Epithelial cell of esophagus (primary cell): ENCODE measurements around the gene BMP3.

Source experiments
- DNase-seq: peaks from one replicate; pipeline ENCODE4 v3.0.0; 2010; ENCODE audit warnings: low read depth
- H3K4me3 ChIP-seq: 2 replicates; pipeline ENCODE4 v1.5.1; 2011; ENCODE audit warnings: mild to moderate bottlenecking, low read length, control low read depth
- TF ChIP-seq, protein P1 (sequence below): IDR thresholded peaks from 2 replicates; pipeline ENCODE4 v1.5.1; 2011; ENCODE audit warnings: low read depth, mild to moderate bottlenecking, low read length, control low read depth, inconsistent platforms; ENCODE audit not compliant: insufficient read depth; ENCODE audit errors: missing control alignments

Gene BMP3

GRCh38 chr4:81062001-81062400, 31.5 kb downstream of the BMP3 start:
- no peak for DNase-seq
- no peak overlapping the region for H3K4me3 ChIP-seq
- TF ChIP-seq, protein P1, sequence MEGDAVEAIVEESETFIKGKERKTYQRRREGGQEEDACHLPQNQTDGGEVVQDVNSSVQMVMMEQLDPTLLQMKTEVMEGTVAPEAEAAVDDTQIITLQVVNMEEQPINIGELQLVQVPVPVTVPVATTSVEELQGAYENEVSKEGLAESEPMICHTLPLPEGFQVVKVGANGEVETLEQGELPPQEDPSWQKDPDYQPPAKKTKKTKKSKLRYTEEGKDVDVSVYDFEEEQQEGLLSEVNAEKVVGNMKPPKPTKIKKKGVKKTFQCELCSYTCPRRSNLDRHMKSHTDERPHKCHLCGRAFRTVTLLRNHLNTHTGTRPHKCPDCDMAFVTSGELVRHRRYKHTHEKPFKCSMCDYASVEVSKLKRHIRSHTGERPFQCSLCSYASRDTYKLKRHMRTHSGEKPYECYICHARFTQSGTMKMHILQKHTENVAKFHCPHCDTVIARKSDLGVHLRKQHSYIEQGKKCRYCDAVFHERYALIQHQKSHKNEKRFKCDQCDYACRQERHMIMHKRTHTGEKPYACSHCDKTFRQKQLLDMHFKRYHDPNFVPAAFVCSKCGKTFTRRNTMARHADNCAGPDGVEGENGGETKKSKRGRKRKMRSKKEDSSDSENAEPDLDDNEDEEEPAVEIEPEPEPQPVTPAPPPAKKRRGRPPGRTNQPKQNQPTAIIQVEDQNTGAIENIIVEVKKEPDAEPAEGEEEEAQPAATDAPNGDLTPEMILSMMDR, result no peak

- H3K4me3 ChIP-seq, result no peak overlapping the region
- TF ChIP-seq, protein P1, result no peak
- DNase-seq, result no peak
Measured at GRCh38 chr4:81065446-81065845, 34.9 kb downstream of the BMP3 start.

GRCh38 chr4:81069706-81070331, 39.3 kb downstream of the BMP3 start:
- H3K4me3 ChIP-seq, result no peak overlapping the region
- TF ChIP-seq, protein P1, result peak; percentile 95
- peak; percentile 88 for DNase-seq

- DNase-seq, result no peak
- no peak overlapping the region for H3K4me3 ChIP-seq
- TF ChIP-seq, protein P1, result no peak
Measured at GRCh38 chr4:81071013-81071412, 40.5 kb downstream of the BMP3 start.

GRCh38 chr4:81081156-81081555, 50.6 kb downstream of the BMP3 start:
- TF ChIP-seq, protein P1, result no peak
- DNase-seq, result no peak
- H3K4me3 ChIP-seq, result no peak overlapping the region

DNA sequence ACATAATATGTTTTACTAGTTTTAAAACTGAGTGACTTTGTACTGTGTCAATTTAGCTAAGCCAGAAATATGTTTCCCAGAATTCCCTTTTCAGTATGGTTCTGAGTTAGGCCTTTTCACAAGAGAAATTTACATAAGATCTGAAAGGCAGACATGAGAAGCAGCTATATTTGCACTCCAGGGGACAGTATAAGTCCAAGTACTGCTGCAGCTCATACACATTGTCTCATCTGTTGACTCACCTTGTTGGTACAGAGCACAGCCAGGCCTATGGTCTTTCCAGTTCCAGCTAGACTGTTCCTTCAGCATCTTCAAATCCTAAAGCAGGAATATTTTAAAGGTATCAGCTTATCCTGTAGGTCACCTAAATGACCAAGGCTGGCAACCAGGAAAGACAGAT, 53.5 kb downstream of the BMP3 start:
- TF ChIP-seq, protein P1, result peak; percentile 85
- peak; percentile 87 for DNase-seq

GRCh38 chr4:81084634-81085033, 54.1 kb downstream of the BMP3 start:
- no peak overlapping the region for H3K4me3 ChIP-seq
- TF ChIP-seq, protein P1, result no peak
- DNase-seq, result no peak

More for the DNA sequence above, 53.5 kb downstream of the BMP3 start:
- no peak overlapping the region for H3K4me3 ChIP-seq
